GM20431 (cell line): ENCODE data around the gene SPRR2A.
"Not testable (repeated sequence)": the region's sequence is repeated elsewhere in the genome, so short reads cannot be mapped to it uniquely, and the experiment has no call there.

Source experiments
- in situ Hi-C: fragments of 300-500 bp; cut with MseI, MboI; formaldehyde crosslinking; loops from one replicate; pipeline ENCODE4 v1.15.0; 2020; ENCODE audit warnings: low sequenced_read_pairs; ENCODE audit not compliant: unreplicated experiment

Gene SPRR2A

GRCh38 chr1:153057375-153057774 lies at the start of gene SPRR2A:
Gene SPRR2A (minus strand): TSS chr1:153057512. CDS start chr1:153056735, 777 bp downstream.
- in situ Hi-C loops, result no loop called here

DNA sequence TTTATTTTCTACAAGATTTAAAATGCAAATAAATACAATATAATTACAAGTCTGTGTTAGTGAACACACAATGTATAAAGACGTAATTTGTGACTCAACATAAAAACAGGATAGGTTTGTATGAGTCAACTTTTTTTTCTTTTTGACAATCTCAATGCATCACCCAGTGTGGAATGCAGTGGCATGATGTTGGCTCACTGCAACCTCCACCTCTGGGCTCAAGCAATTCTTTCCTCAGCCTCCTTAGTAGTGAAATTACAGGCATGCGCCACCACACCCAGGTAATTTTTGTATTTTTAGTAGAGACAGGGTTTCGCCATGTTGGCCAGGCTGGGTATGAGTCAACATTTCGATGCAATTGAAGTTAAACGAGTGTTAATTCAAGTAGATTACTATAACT lies 42.9 kb upstream of the SPRR2A start:
- in situ Hi-C loops, result no loop called here

- in situ Hi-C loops, result no loop called here
These were observed 42.2 kb upstream of the SPRR2A start for GRCh38 chr1:153099461-153100045.

DNA sequence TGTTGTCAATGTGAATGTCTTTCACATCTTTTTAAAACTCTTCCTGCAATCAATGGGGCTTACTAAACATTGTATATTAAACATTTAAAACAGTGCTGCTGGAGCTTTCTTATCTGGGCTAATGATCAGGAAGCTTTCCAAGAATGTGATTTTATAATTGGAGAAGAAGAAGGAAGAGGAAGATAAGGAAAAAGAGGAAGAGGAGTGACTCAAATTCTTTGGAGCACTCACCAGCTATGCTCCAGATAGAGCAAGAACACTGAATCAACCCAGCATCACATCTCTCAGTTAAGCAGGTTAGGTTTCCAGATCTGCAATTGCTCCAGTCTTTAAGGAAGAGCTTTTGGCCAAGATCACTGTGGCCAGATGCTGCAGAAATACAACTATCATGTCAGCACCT lies 38.5 kb upstream of the SPRR2A start:
- in situ Hi-C loops, result no loop called here

DNA sequence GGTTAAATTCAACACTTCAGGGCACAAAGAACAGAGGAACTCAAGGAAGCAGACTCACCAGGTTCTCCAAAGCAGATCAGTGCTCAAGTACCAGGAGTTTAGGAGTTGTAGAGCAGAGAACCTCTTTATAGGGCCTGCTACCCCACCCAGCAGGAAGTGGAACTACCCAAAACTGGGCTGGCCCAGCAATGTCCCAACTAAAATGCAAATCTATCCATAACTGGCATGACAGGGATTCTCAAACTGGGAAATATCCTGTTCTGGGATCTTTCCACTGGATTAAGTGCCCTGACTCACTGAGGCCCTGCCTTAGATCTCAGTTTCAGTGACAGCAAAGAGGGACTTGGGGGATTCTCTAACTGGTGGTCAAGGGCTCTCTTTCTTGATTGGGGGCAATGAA lies 37.1 kb upstream of the SPRR2A start, which contains the start of gene SPRR2E:
SPRR2E (minus strand) TSS at position 101 of the 400 bp plus-strand sequence. CDS start 775 bp downstream, outside the sequence.
- in situ Hi-C loops, result no loop called here

DNA sequence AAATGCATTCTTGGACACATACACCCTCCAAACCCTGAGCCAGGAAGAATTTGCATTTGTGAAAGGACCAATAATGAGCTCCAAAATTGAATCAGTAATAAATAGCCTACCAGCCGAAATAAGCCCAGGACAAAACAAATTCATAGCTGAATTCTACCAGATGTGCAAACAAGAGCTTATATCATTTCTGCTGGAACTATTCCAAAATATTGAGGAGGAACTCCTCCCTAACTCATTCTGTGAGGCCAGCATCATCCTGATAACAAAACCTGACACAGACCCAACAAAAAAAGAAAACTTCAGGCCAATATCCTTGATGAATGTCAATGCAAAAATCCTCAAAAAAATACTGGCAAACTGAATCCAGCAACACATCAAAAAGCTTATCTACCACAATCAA lies 30.3 kb upstream of the SPRR2A start:
- in situ Hi-C loops, result no loop called here

DNA sequence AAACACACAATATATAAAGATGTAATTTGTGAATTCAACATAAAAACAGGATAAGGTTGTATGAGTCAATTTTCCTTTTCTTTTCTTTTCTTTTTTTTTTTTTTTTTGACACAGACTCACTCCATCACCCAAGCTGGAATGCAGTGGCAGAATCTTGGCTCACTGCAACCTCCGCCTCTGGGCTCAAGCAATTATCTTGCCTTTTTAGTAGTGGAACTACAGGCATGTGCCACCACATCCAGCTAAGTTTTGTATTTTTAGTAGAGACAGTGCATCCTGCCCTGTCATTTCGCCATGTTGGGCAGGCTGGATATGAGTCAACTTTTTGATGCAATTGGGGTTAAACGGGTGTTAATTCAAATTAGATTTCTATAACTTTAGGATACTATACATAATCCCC lies 24.4 kb upstream of the SPRR2A start:
- in situ Hi-C loops, result no loop called here

DNA sequence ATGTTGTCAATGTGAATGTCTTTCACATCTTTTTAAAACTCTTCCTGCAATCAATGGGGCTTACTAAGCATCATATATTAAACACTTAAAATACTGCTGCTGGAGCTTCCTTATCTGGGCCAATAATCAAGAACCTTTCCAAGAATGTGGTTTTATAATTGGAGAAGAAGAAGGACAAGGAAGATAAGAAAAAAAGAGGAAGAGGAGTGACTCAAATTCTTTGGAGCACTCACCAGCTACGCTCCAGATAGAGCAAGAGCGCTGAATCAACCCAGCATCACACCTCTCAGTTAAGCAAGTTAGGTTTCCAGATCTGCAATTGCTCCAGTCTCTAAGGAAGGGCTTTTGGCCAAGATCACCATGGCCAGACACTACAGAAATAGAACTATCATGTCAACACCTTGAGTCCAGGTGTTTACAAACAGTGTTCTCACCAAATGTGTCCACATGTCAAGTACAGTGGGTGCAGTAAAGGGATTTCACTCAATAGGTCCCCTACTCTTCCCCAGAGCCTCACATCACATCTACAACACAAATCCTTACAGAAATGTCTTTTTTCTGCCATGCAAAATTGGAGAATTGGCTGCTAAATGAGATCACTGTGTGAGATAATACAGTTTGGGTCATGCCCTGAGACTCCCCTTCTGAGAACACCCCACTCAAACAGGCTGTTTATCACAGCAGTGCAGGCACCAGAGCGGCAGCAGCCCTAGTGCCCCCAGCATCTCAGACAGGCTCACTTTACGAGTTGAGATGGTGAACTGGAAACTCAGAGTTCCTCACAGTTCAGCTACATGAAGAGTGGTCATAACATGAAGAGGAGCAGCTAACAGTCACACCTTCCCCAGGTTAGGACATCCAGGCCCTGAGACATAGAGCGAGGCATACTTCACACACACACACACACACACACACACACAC lies 15.8 kb upstream of the SPRR2A start:
- in situ Hi-C loops, result no loop called here

GRCh38 chr1:153071511-153071910 lies 14.2 kb upstream of the SPRR2A start, which contains the start of gene SPRR2B:
Gene SPRR2B (minus strand): TSS chr1:153071611. CDS start chr1:153070839, 772 bp downstream.
- in situ Hi-C loops, result no loop called here

DNA sequence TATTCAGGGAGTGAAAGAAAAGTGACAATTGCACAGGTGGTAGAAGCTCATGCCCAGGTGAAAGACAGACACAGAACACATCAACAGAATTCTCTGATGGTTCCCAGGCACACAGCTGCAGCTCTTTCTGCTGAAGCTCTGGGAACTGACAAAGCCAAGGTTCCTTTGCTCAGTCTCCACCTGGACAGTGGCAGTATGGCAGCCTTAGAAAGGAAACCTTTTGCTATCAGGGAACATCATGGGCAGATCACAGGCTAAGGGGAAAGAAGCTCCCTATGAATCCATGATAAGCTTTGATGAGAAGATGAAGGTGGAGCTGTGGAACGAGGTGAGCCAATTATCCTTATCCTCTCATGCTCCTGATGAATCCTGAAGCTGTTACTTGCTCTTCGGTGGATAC lies 12.9 kb upstream of the SPRR2A start:
- in situ Hi-C loops, result no loop called here

GRCh38 chr1:153058826-153059784 lies 1.8 kb upstream of the SPRR2A start:
- in situ Hi-C loops, result no loop called here

- in situ Hi-C loops, result no loop called here
These were observed 842 bp upstream of the SPRR2A start for GRCh38 chr1:153058154-153058553.

GRCh38 chr1:153056111-153056510 lies 1.2 kb downstream of the SPRR2A start:
- in situ Hi-C loops, result not testable (repeated sequence)

DNA sequence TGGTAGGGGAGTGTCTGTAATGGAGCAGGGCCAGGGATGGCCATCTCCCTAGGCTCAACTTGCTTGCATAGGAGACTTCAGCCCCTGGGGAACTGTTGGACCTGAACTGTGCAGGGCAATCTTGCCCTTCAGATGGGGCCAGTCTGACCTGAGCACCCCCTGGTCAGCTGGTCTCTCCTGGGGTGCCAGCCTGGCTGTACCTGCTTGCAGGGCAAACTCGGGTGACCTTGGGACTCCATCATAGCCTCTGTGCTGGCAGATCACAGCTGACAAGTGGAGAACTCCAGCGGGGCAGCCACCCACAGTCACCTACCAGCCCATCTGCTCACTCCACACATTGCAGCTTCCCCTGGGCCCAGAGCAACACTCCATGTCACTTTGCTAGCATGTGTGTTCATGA lies 8.1 kb downstream of the SPRR2A start:
- in situ Hi-C loops, result no loop called here

- in situ Hi-C loops, result no loop called here
These were observed 16.2 kb downstream of the SPRR2A start, which contains the start of gene SPRR2D for GRCh38 chr1:153040950-153041631. Gene SPRR2D (minus strand): TSS chr1:153041120. CDS start chr1:153040346, 774 bp downstream.

DNA sequence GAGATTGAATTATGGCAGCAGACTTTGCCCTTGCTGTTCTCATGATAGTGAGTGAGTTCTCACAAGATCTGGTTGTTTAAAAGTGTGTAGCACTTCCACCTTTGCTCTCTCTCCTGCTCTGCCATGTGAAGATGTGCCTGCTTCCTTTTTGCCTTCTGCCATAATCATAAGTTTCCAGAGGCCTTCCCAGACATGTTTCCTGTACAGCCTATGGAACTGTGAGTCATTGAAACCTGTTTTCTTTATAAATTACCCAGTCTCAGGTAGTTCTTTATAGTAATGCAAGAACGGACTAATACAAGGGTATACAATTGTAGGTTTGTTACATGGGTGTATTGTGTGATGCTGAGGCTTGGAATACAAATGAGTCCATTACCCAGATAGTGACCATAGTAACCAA lies 22.1 kb downstream of the SPRR2A start:
- in situ Hi-C loops, result no loop called here

DNA sequence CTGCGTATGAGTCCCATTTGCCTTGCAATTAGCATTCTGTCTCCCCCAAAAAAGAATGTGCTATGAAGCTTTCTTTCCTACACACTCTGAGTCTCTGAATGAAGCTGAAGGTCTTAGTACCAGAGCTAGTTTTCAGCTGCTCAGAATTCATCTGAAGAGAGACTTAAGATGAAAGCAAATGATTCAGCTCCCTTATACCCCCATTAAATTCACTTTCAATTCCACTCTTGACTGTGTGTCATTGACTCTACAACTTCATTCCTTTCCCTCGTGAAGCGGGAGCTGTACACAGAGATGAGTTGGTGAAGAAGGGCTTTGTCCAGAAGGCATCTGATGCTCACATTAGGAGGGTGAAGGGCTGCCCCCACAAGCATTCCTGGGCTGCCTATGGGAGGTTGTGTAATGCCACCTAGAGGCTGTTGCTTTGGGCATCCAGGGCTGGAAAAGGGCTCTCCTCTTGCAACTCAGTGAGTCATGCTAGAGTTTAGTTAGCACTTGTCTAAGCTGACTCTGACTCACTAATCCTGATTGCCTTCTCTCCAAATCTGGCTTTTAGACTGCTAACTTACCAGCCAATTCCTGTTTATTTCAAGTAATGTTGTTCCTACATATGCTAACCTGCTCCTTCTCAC lies 24.5 kb downstream of the SPRR2A start:
- in situ Hi-C loops, result no loop called here

- in situ Hi-C loops, result no loop called here
These were observed 25.2 kb downstream of the SPRR2A start for GRCh38 chr1:153032073-153032472.

GRCh38 chr1:153030895-153031294 lies 26.4 kb downstream of the SPRR2A start, which contains the start of gene SPRR1B:
Gene SPRR1B (plus strand): TSS chr1:153031203. CDS start chr1:153032346, 1,143 bp downstream.
- in situ Hi-C loops, result no loop called here
